NCI-H1694 (cell line): ENCODE measurements around the gene MAPK8IP2.
"Not testable (repeated sequence)": the region's sequence is repeated elsewhere in the genome, so short reads cannot be mapped to it uniquely, and the experiment has no call there.

ENCODE experiments used
- DNase-seq: peaks from one replicate; lab custom pipeline; 2025; lab: John Stamatoyannopoulos, UW

MAPK8IP2 gene

GRCh38 chr22:50599816-50600455 is 657 bp upstream of the MAPK8IP2 start:
- no peak for DNase-seq

DNA sequence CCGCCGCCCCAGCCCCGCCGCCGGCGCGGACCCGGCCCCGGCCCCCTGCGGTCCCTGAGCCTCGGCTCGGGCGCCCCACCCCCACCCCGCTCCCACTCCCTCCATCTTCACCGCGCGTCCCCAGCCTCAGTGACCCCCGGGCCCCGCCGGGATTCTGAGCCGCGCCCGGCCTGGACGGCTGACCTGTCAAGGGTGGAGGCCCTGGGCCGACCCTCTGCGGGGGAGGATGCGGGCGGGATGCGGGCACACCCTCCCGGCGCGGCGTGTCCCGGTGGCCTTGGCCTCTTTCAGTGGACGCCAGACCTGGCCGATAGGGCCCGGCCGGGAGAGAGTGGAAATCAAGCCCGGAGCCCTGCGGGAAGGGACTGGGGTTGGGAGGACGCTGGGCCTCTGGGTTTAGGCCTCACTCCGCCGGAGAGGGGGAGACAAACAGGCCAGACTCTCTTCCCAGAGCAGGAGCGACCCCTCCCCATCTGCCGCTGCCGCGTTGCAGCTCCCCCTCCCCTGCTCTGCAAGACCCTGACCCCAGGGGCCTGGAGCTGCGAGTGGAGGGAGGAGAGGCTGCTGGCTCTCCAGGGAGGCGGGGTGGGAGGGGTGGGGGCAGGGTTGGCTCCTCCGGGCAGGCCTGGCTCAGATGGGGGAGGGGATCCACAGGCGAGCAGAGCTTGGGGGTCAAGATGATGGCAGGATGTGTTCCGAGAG is 525 bp downstream of the MAPK8IP2 start:
- no peak for DNase-seq

DNA sequence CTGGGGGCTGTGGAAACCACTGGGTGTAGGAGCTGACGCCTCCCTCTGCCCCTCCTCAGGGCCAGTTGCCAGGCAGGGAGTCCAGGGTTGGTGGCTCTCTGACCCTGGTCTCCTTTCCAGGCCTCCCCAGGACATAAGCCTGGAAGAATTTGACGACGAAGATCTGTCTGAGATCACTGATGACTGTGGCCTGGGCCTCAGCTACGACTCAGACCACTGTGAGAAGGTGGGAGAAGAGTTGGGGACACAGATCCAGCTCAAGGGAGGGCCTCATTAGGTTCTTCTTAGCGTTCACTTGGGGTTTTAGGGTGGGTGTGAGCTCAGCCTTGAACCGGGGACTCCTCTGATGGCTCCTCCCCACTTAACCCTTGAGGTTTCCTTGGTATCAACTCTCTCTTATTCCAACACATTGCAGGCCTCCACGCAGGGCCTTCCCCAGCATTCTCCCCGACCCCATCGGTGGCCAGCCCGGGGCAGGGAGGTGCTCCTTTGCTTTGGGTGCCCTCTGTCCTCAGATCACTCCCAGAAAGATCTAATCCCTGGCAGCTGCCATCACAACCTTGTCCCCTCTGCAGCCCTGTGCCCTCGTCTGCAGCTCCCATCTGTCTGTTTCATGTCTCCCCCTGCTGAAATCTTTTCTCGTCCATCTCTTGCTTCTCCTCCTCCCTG is 1.2 kb downstream of the MAPK8IP2 start:
- no peak for DNase-seq

- no peak for DNase-seq
Observed at GRCh38 chr22:50602338-50602700, 1.7 kb downstream of the MAPK8IP2 start.

DNA sequence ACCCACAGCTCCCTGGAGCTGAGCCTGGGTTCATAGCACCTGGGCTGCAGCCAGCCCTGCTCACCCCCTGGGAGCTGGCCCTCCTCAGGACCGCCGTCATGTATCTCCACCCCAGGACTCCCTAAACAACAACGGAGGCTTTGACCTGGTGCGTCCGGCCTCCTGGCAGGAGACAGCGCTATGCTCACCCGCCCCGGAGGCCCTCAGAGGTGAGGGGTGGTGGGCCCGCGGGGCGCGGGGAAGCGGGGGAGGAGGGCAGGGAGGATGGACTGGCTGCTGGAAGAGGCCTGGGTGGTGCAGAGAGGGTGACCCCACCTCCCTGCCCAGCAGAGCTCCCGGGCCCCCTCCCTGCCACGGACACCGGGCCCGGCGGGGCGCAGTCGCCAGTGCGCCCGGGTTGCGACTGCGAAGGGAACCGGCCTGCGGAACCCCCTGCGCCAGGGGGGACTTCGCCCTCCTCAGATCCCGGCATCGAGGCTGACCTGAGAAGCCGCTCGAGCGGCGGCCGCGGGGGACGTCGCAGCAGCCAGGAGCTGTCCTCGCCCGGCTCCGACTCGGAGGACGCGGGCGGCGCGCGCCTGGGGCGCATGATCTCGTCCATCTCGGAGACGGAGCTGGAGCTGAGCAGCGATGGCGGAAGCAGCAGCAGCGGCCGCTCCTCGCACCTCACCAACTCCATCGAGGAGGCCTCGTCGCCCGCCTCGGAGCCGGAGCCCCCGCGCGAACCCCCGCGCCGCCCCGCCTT is 3.1 kb downstream of the MAPK8IP2 start:
- DNase-seq: no peak

DNA sequence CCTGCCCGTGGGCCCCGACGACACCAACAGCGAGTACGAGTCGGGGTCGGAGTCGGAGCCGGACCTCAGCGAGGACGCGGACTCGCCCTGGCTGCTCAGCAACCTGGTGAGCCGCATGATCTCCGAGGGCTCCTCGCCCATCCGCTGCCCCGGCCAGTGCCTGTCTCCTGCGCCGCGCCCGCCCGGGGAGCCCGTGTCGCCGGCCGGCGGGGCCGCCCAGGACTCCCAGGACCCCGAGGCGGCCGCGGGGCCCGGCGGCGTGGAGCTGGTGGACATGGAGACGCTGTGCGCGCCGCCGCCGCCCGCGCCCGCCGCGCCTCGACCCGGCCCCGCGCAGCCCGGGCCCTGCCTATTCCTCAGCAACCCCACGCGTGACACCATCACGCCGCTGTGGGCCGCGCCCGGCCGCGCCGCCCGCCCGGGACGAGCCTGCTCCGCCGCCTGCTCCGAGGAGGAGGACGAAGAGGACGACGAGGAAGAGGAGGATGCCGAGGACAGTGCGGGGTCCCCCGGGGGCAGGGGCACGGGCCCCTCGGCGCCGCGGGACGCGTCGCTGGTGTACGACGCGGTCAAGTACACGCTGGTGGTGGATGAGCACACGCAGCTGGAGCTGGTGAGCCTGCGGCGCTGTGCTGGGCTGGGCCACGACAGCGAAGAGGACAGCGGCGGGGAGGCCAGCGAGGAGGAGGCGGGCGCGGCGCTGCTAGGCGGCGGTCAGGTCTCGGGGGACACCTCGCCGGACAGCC is 3.8 kb downstream of the MAPK8IP2 start:
- DNase-seq: no peak

GRCh38 chr22:50605002-50605612 is 4.5 kb downstream of the MAPK8IP2 start:
- DNase-seq: no peak

DNA sequence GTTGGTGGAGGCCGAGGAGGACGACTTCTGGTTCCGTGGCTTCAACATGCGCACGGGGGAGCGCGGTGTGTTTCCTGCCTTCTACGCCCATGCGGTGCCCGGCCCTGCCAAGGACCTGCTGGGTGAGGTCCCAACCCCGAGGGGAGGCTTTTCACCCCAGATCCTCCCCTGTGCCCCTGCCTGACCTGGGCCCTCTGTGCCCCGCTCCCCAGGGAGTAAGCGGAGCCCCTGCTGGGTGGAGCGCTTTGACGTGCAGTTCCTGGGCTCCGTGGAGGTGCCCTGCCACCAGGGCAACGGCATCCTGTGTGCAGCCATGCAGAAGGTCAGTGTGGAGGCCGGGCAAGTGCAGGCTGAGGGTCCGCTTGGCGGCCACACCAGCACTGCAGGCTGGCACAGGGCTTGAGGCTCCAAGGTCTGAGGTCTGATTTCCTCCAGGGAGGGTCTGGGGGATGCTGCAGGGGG is 5.1 kb downstream of the MAPK8IP2 start:
- no peak for DNase-seq

GRCh38 chr22:50606165-50606945 is 5.8 kb downstream of the MAPK8IP2 start:
- DNase-seq: no peak

DNA sequence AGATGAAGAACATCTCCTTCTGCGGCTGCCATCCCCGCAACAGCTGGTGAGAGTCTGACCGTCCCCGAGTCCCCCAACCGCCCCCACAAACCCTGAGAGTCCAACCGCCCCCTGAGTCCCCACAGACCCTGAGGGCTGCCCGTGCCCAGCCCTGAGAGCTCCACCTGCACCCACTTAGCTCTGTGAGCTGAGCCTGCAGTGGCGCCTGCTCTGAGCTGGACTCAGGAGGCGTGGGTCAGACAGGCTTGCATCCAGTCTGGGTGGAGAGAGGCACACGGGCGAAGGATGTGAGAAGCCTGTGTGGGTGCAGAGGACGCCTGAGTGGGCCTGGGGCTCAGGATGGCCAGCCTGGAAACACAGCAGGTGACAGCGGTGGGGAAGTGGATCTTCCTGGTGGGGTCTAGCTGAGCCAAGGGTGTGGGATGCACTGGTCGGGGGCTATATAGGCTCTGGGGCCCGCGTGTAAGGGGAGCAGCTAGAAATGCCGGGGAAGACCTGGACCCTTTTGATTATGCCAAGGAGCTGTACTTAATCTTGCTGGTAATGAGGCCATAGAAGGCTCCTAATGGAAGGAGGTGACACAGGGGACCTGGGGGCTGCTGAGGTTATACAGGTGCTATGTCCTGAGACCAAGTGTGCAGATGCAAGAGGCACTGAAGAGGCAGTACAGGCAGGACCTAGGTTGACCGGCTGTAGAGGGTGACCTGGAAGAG is 6.5 kb downstream of the MAPK8IP2 start:
- no peak for DNase-seq

GRCh38 chr22:50607659-50608020 is 7.0 kb downstream of the MAPK8IP2 start:
- no peak for DNase-seq

GRCh38 chr22:50608058-50608840 is 7.7 kb downstream of the MAPK8IP2 start:
- DNase-seq: not testable (repeated sequence)

- no peak for DNase-seq
Observed at GRCh38 chr22:50608996-50609395, 8.4 kb downstream of the MAPK8IP2 start.

DNA sequence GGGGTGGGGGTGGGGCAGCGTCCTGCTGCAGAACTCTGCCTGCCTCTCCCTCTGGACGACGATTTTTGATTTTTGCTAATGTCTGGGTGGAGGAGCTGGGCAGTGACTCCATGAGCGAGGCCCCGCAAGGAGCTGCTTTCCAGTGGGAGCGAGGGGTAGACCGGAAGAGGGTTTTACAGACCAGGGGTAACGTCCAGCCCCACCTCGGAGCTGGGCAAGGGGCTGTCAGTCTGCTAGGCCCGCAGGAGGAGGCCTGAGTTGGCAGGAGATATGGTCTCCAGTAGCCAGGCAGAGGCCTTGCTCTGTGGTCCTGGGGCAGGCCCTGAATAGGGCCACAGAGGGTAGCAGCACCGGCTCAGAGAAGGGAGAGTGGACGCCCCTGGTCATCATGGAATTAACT is 9.0 kb downstream of the MAPK8IP2 start:
- no peak for DNase-seq

DNA sequence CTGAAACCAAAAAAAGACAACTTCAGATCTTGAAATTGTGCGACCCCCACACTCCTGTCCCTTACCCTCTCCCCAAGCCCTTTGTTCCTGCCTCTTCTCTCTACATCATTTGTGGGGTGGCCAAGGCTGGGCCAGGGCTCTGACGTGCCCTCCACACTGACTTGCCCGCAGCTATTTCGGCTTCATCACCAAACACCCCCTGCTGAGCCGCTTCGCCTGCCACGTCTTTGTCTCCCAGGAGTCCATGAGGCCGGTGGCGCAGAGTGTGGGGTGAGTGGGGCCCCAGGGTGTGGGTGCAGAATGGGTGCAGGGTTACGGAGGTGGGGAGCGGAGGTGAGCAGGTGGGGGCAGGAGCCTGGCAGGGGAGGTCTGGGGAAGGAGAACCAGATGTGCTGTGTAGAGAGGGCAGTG is 9.5 kb downstream of the MAPK8IP2 start:
- no peak for DNase-seq

DNA sequence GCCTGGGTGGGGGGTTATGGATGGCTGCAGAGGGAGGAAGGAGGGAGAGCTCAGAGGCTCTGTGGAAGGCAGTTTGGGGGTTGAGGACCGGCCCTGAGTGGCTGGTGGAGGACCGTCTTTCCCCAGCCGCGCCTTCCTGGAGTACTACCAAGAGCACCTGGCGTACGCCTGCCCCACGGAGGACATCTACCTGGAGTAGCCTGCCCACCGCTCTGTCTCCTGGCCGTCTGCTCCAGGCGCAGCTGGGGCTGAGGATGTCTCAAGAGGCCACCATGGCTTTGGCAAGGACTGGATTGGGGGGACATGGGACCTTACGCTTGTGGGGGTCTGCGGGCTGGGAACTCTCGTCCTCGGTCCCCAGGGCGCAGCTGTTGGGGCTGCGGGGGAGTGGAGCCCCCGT is 10.0 kb downstream of the MAPK8IP2 start:
- no peak for DNase-seq

DNA sequence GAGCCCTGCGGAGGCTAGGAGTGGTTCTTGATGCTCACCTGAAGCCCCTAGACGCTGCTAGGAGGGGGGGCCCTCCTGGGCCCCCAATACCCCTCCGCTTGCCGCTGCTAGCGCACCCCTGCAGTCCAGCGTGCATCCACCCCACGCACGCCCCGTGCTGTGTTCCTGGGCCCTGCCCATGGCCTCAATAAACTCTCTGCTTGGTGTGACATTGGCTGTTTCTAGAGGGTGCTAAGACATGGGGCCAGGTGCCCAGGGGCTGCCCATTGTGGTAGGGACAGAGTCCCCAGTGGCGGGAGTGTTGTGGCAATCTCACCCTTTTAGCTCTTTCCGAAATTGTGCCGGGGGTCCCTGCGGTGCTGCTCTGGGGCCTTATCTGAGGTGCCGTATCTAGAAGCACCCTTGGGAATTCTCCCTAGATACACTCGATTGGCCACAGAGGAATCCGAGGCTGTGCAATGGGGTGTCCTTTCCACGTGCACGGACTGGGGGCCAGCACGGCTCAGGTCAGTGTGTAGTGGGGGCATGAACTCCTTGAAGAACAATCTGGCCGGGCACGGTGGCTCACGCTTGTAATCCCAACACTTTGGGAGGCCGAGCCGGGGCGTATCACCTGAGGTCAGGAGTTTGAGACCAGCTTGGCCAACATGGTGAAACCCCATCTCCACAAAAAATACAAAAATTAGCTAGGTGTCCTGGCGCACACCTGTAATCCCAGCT is 10.9 kb downstream of the MAPK8IP2 start:
- DNase-seq: no peak

DNA sequence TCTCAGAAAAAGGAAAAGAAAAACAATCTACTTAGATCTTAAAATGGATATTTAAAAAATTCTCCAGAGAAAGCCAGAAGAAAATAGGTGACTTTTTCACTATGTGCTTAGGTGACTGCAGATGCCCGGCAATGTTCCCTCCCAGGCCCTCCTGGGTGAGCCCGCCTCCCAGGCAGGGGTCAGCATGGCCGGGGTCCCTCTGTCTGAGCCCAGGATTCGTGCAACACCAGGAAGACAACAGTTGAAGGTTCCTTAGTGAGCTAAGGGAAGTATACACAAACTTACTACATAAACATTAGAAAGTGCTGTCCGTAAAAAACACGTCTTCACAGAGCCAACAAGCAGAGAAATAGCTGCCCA is 11.6 kb downstream of the MAPK8IP2 start:
- DNase-seq: no peak
